Tibial artery (tissue), 4 donors: ENCODE data around the gene BMP2.

ENCODE experiments used
- DNase-seq, 2 donors: peaks; one replicate each; pipeline ENCODE4 v3.0.0-alpha.2; 2019
- H3K27ac ChIP-seq, 2 donors: fragments of 200-600 bp; sonication (generic) in 1 of 2; 1 replicate in 1 of 2; 2 replicates in 1 of 2; pipeline ENCODE4 v1.5.1; 2018 to 2019; ENCODE audit warnings: mild to moderate bottlenecking in 1 of 2
- H3K27me3 ChIP-seq, 2 donors: fragments of 200-600 bp; sonication (generic) in 1 of 2; one replicate each; pipeline versions ENCODE4 v1.5.1 to v1.6.0; 2016 to 2019
- H3K36me3 ChIP-seq, 3 donors: fragments of 200-600 bp; sonication (generic) in 2 of 3; one replicate each; pipeline ENCODE4 v1.5.1; 2016 to 2019; ENCODE audit warnings: mild to moderate bottlenecking in 2 of 3
- H3K4me1 ChIP-seq, 4 donors: fragments of 200-600 bp; sonication (generic) in 2 of 4; 1 replicate in 3 of 4; 2 replicates in 1 of 4; pipeline ENCODE4 v1.5.1; 2016 to 2019
- H3K4me3 ChIP-seq, 2 donors: fragments of 200-600 bp; sonication (generic) in 1 of 2; 1 replicate in 1 of 2; 2 replicates in 1 of 2; pipeline ENCODE4 v1.5.1; 2018 to 2019; ENCODE audit warnings: mild to moderate bottlenecking in 2 of 2
- H3K9me3 ChIP-seq, 3 donors: fragments of 200-600 bp; sonication (generic) in 1 of 3; one replicate each; pipeline ENCODE4 v1.5.1; 2016 to 2019
- CTCF ChIP-seq, 2 experiments: fragments of 200-600 bp in 1 of 2; fragments of 450-650 bp in 1 of 2; IDR thresholded peaks; one replicate each; pipeline ENCODE4 v1.5.1; 2017 to 2019; ENCODE audit warnings: antibody characterized with exemption in 2 of 2, mild to moderate bottlenecking in 1 of 2, moderate library complexity in 1 of 2
- intact Hi-C: fragments of 100-400 bp; cut with DNase I; formaldehyde crosslinking; loops from one replicate; pipeline ENCODE4 v1.15.0; 2023; ENCODE audit warnings: low total_unique reads

Gene BMP2

DNA sequence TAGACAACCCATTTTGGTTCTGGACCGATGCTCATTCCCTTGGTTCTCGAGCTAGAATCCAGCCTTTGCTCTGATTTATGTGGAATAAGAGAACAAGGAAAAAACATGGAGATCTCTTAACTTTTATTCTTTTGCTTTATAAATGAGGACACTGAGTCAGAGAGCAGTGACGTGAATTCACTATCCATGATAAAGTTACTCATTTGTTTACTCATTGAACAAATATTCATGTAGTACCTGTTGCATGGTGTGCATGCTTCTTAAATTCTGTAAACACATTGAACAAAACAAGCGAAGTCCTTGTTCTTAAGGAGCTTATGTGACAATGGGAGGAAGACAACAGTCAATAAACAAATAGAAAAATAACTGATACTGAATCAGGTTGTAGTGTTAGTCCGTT, 56.9 kb downstream of the BMP2 start:
- intact Hi-C loops, result loop anchor here (10.0 kb wide), 1 partner anchor 190 kb away; no protein-coding TSS in a partner anchor

DNA sequence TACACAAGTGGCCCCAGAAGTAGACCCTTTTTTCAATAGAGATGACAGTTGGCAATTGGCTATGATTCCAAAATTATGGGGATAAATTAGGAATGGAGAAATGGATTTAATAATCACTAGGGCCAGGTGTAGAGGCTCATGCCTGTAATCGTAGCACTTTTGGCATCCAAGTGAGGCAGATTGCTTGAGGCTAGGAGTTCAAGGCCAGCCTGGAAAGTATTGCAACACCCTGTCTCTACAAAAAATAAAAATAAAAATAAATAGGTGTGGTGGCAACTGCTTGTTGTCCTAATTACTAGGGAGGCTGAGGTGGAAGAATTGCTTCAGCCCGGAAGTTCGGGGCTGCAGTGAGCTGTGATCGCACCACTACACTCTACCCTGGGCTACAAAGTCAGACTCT, 60.0 kb downstream of the BMP2 start:
- no peak for DNase-seq
- H3K27ac ChIP-seq, result no peak overlapping the region
- intact Hi-C loops, result loop anchor here (10.0 kb wide), 1 partner anchor 193 kb away; no protein-coding TSS in a partner anchor
- H3K36me3 ChIP-seq, result no peaks in the 10 kb centered on the region
- no peaks in the 10 kb centered on the region for H3K4me1 ChIP-seq
- no peak for TF ChIP-seq CTCF (IDR thresholded peaks at IDR 0.05)
- no peaks in the 10 kb centered on the region for H3K9me3 ChIP-seq
- no peak overlapping the region for H3K4me3 ChIP-seq
- peaks cover 0 to 6% of the 10 kb centered on the region in 2 donors for H3K27me3 ChIP-seq

More for the DNA sequence above, 56.9 kb downstream of the BMP2 start:
- Histone ChIP-seq H3K27me3 (peaks cover 0 to 8% of the 10 kb centered on the region in 2 donors), H3K4me1 (no peaks in the 10 kb centered on the region), H3K36me3 (no peaks in the 10 kb centered on the region), H3K4me3 (no peak overlapping the region), H3K9me3 (no peaks in the 10 kb centered on the region), H3K27ac (no peak overlapping the region)
- TF ChIP-seq CTCF (IDR thresholded peaks at IDR 0.05), result no peak
- DNase-seq, result no peak

GRCh38 chr20:6828794-6829423, 61.4 kb downstream of the BMP2 start:
- peak; percentile 51 to 61 for TF ChIP-seq CTCF (IDR thresholded peaks at IDR 0.05)
- intact Hi-C loops, result loop anchor here (10.0 kb wide), 1 partner anchor 194 kb away; no protein-coding TSS in a partner anchor
- Histone ChIP-seq H3K4me1 (no peaks in the 10 kb centered on the region), H3K27me3 (peaks cover 0 to 6% of the 10 kb centered on the region in 2 donors), H3K27ac (no peak overlapping the region), H3K9me3 (no peaks in the 10 kb centered on the region), H3K4me3 (no peak overlapping the region), H3K36me3 (no peaks in the 10 kb centered on the region)
- peak in 1 of 2 donors; percentile 70 for DNase-seq

DNA sequence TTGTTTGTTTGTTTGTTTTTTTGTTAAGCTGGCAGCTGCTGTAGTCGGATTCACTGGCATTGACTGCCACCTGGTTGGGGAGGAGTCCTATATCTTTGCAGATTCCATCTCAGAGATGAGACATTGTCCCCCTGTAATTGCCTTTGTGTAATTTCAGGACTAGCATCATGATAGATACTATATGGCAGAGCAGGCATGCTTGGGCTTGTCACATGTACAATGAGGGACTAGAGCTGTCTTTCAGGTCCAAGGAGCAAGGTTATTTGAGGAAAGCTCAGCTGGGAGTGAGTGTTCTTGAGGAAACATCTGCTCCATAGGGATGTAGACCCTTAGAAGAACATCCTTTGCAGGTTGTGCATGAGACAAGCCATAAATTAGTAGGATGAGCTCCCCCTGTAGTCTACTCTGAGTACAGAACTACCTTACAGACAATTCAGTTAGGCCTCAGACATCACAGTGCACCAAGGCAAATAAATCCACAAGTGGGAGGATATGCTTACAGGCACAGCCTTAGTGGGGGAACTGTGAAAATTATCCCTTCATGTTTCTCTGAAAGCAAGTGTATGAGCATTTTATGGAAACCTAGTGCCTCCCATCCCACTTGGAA, 62.1 kb downstream of the BMP2 start:
- Histone ChIP-seq H3K27me3 (peaks cover 0 to 2% of the 10 kb centered on the region in 2 donors), H3K36me3 (no peaks in the 10 kb centered on the region), H3K4me3 (no peak overlapping the region), H3K4me1 (no peaks in the 10 kb centered on the region), H3K27ac (no peak overlapping the region), H3K9me3 (no peaks in the 10 kb centered on the region)
- intact Hi-C loops, result loop anchor here (5.0 to 10.0 kb wide), 2 partner anchors 195 to 1028 kb away; no protein-coding TSS in a partner anchor
- no peak for DNase-seq
- no peak for TF ChIP-seq CTCF (IDR thresholded peaks at IDR 0.05)
